Mesenchymal stem cell (in vitro differentiated cells and primary cell): ENCODE measurements around the gene CELF2.

Experiments
- DNase-seq: peaks from one replicate; pipeline ENCODE4 v3.0.0-alpha.2; 2013
- H2AFZ ChIP-seq: one replicate; pipeline ENCODE4 v1.6.1; 2013; ENCODE audit warnings: low read depth, mild to moderate bottlenecking, control low read depth, inconsistent platforms, low read length, moderate library complexity
- H2AK5ac ChIP-seq: 2 replicates; pipeline ENCODE4 v1.6.1; 2013; ENCODE audit warnings: low read length, moderate library complexity, mild to moderate bottlenecking, inconsistent platforms; ENCODE audit not compliant: severe bottlenecking
- H2BK120ac ChIP-seq: one replicate; pipeline ENCODE4 v1.6.1; 2013; ENCODE audit warnings: low read depth, mild to moderate bottlenecking, inconsistent platforms, low read length, moderate library complexity
- H2BK12ac ChIP-seq, 2 experiments: one replicate each; pipeline ENCODE4 v1.6.1; 2013; ENCODE audit warnings: inconsistent platforms in 2 of 2, low read length in 2 of 2, mild to moderate bottlenecking in 2 of 2, moderate library complexity in 2 of 2, control low read depth in 1 of 2
- H2BK15ac ChIP-seq: one replicate; pipeline ENCODE4 v1.6.1; 2013; ENCODE audit warnings: mild to moderate bottlenecking, low read depth, inconsistent platforms; ENCODE audit not compliant: poor library complexity, severe bottlenecking
- H2BK5ac ChIP-seq: 2 replicates; pipeline ENCODE4 v1.6.1; 2013; ENCODE audit warnings: low read depth, mild to moderate bottlenecking, low read length, control low read depth, inconsistent platforms; ENCODE audit not compliant: poor library complexity, severe bottlenecking
- H3K14ac ChIP-seq, 2 experiments: one replicate each; pipeline ENCODE4 v1.6.1; 2013; ENCODE audit warnings: inconsistent platforms in 2 of 2, low read length in 2 of 2, control low read depth in 1 of 2, mild to moderate bottlenecking in 1 of 2, moderate library complexity in 1 of 2
- H3K18ac ChIP-seq, 2 experiments: one replicate each; pipeline ENCODE4 v1.6.1; 2013; ENCODE audit warnings: inconsistent platforms in 2 of 2, low read length in 2 of 2, control low read depth in 1 of 2, low read depth in 1 of 2, mild to moderate bottlenecking in 1 of 2
- H3K23ac ChIP-seq, 2 experiments: one replicate each; pipeline ENCODE4 v1.6.1; 2013; ENCODE audit warnings: inconsistent platforms in 2 of 2, low read length in 2 of 2, mild to moderate bottlenecking in 2 of 2, moderate library complexity in 2 of 2, control low read depth in 1 of 2
- H3K27ac ChIP-seq: 2 replicates; pipeline ENCODE4 v1.5.1; 2013; ENCODE audit warnings: mild to moderate bottlenecking, moderate library complexity, low read length, control low read depth, inconsistent platforms; ENCODE audit not compliant: poor library complexity, severe bottlenecking
- H3K27me3 ChIP-seq, 2 experiments: 2 replicates each; pipeline versions ENCODE4 v1.6.1 to v1.7.0; 2013; ENCODE audit warnings: low read length in 2 of 2, mild to moderate bottlenecking in 2 of 2, moderate library complexity in 2 of 2, control low read depth in 1 of 2, inconsistent platforms in 1 of 2; ENCODE audit not compliant: control insufficient read depth in 1 of 2, insufficient read depth in 1 of 2
- H3K36me3 ChIP-seq, 2 experiments: 2 replicates each; pipeline versions ENCODE4 v1.6.1 to v1.7.0; 2013; ENCODE audit warnings: low read length in 2 of 2, control low read depth in 1 of 2, inconsistent platforms in 1 of 2, low read depth in 1 of 2, mild to moderate bottlenecking in 1 of 2; ENCODE audit not compliant: insufficient read depth in 2 of 2, control insufficient read depth in 1 of 2
- H3K4ac ChIP-seq, 2 experiments: one replicate each; pipeline ENCODE4 v1.6.1; 2013; ENCODE audit warnings: inconsistent platforms in 2 of 2, low read length in 2 of 2, mild to moderate bottlenecking in 2 of 2, moderate library complexity in 2 of 2, control low read depth in 1 of 2, low read depth in 1 of 2
- H3K4me1 ChIP-seq: 2 replicates; pipeline ENCODE4 v1.6.1; 2013; ENCODE audit warnings: low read depth, low read length, control low read depth; ENCODE audit not compliant: control insufficient read depth, insufficient read depth
- H3K4me2 ChIP-seq: 2 replicates; pipeline ENCODE4 v1.6.1; 2013; ENCODE audit warnings: low read length, mild to moderate bottlenecking, inconsistent platforms; ENCODE audit not compliant: poor library complexity, severe bottlenecking
- H3K4me3 ChIP-seq, 2 experiments: 2 replicates each; pipeline versions ENCODE4 v1.5.1 to v1.7.0; 2013; ENCODE audit warnings: low read length in 2 of 2, mild to moderate bottlenecking in 2 of 2, control low read depth in 1 of 2, low read depth in 1 of 2; ENCODE audit not compliant: insufficient read depth in 1 of 2
- H3K79me1 ChIP-seq: replicated peaks from 2 replicates; pipeline ENCODE4 v1.6.1; 2013; ENCODE audit warnings: mild to moderate bottlenecking, control low read depth, low read length, inconsistent platforms; ENCODE audit not compliant: poor library complexity, severe bottlenecking
- H3K9ac ChIP-seq: 2 replicates; pipeline ENCODE4 v1.7.0; 2013; ENCODE audit warnings: mild to moderate bottlenecking, low read length, moderate library complexity
- H3K9me3 ChIP-seq: 2 replicates; pipeline ENCODE4 v1.7.0; 2013; ENCODE audit warnings: mild to moderate bottlenecking, low read length; ENCODE audit not compliant: control insufficient read depth
- H4K8ac ChIP-seq: one replicate; pipeline ENCODE4 v1.6.1; 2013; ENCODE audit warnings: inconsistent platforms, mild to moderate bottlenecking, low read length, moderate library complexity
- H4K91ac ChIP-seq: one replicate; pipeline ENCODE4 v1.6.1; 2013; ENCODE audit warnings: mild to moderate bottlenecking, low read length, inconsistent platforms
- whole genome bisulfite sequencing: methylation state at CpG from one replicate; pipeline ENCODE4 v1.1.7; 2013; ENCODE audit warnings: mixed read lengths; 5-methylcytosine and 5-hydroxymethylcytosine counted together

The CELF2 gene

GRCh38 chr10:11386044-11386443 is 368.4 kb downstream of the CELF2 start:
- H3K4ac ChIP-seq: no peak overlapping the region
- no peaks in the 10 kb centered on the region for H3K4me1 ChIP-seq
- H2BK120ac ChIP-seq: no peak overlapping the region
- no peak for DNase-seq
- no peak overlapping the region for H3K18ac ChIP-seq
- peaks cover 5% of the 10 kb centered on the region for H3K9me3 ChIP-seq
- H2AK5ac ChIP-seq: no peak overlapping the region
- H3K4me2 ChIP-seq: no peak overlapping the region
- no peak overlapping the region for H2BK12ac ChIP-seq
- no peak overlapping the region for H3K14ac ChIP-seq
- no peaks in the 10 kb centered on the region for H3K36me3 ChIP-seq
- no peak overlapping the region for H3K23ac ChIP-seq
- H3K4me3 ChIP-seq: no peak overlapping the region
- H3K27ac ChIP-seq: no peak overlapping the region
- no peaks in the 10 kb centered on the region for H3K79me1 ChIP-seq
- no peak overlapping the region for H4K8ac ChIP-seq
- 46% methylated on average over 7 of the region's 8 CpGs for whole genome bisulfite sequencing
- no peak overlapping the region for H2AFZ ChIP-seq
- no peak overlapping the region for H3K9ac ChIP-seq
- no peak overlapping the region for H2BK15ac ChIP-seq
- H2BK5ac ChIP-seq: no peak overlapping the region
- H4K91ac ChIP-seq: no peak overlapping the region
- H3K27me3 ChIP-seq: peaks cover 33 to 48% of the 10 kb centered on the region in 2 experiments
